HUES6 (cell line): ENCODE data around the gene CHRNA7.

Source experiments
- H3K27ac ChIP-seq: 2 replicates; pipeline ENCODE4 v1.7.0; 2013; ENCODE audit warnings: low read depth, mild to moderate bottlenecking, low read length, inconsistent platforms
- H3K27me3 ChIP-seq: 2 replicates; pipeline ENCODE4 v1.6.1; 2013; ENCODE audit warnings: low read length; ENCODE audit not compliant: control insufficient read depth, insufficient read depth
- H3K36me3 ChIP-seq: 2 replicates; pipeline ENCODE4 v1.6.1; 2013; ENCODE audit warnings: low read length; ENCODE audit not compliant: control insufficient read depth, insufficient read depth
- H3K4me1 ChIP-seq: 2 replicates; pipeline ENCODE4 v1.6.1; 2013; ENCODE audit warnings: low read length; ENCODE audit not compliant: control insufficient read depth, insufficient read depth
- H3K4me3 ChIP-seq: 2 replicates; pipeline ENCODE4 v1.5.1; 2013; ENCODE audit warnings: low read depth, low read length
- H3K9ac ChIP-seq: one replicate; pipeline ENCODE4 v1.6.1; 2013; ENCODE audit warnings: mild to moderate bottlenecking, low read length
- H3K9me3 ChIP-seq: 2 replicates; pipeline ENCODE4 v1.6.1; 2013; ENCODE audit warnings: low read depth, low read length; ENCODE audit not compliant: control insufficient read depth, insufficient read depth

CHRNA7 gene

DNA sequence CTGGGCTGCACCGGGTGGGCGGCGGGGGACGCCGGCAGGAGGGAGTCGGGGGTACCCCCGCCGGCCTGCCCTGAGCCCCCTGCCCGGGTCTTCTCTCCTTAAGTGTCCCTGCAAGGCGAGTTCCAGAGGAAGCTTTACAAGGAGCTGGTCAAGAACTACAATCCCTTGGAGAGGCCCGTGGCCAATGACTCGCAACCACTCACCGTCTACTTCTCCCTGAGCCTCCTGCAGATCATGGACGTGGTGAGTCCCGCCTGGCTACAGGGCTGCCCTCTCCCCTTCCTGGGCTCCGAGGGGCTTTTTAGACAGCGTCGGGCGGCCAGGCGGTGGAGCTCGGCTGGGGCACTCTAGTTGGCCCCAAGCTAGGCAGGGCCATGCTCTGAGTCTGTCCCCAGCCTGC, 480 bp downstream of the CHRNA7 start:
- Histone ChIP-seq H3K9me3 (no peaks in the 10 kb centered on the region), H3K27me3 (peaks cover 38% of the 10 kb centered on the region), H3K4me1 (peaks cover 9% of the 10 kb centered on the region; the same call in 1 of the 2 replicates), H3K27ac (no peak overlapping the region), H3K9ac (peak overlapping the region; percentile 57), H3K4me3 (peak overlapping the region; percentile 75), H3K36me3 (no peaks in the 10 kb centered on the region)

DNA sequence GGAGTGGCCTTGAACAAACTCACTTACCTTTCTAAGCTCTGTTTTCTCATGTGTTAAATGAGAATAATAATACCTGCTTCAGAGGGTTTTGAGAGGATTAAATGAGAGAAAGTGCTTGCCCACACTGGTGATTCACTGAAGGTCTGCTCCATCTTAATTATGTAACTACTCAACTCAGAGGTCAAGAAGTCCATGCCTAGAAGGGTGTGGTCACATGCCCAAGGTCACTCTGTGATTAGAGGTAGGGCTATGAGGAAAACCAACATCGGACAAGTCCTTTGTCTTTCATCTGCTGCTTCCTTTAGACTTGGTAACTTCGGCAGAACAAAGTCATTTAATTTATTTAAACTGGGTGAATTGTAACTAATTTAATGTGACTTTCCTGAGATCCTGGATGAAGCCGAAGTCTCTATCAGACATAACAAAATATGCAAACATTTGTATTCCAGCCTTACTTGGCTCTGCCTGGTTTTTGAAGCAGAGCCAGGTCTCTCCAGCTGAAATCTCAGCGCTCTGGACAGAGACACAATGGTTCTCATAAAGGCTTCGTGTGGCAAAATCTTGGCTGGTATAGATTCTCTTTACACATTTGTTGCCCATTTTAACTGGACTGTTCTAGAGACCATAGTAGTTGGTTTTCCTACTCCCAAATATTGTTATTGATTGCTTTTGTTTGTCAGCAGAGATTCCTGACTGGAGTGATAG, 3.0 kb downstream of the CHRNA7 start:
- H3K9ac ChIP-seq: no peak overlapping the region
- H3K36me3 ChIP-seq: no peaks in the 10 kb centered on the region
- no peak overlapping the region for H3K27ac ChIP-seq
- H3K4me1 ChIP-seq: peaks cover 9% of the 10 kb centered on the region; the same call in 1 of the 2 replicates
- no peaks in the 10 kb centered on the region for H3K9me3 ChIP-seq
- H3K27me3 ChIP-seq: peaks cover 37% of the 10 kb centered on the region
- no peak overlapping the region for H3K4me3 ChIP-seq

DNA sequence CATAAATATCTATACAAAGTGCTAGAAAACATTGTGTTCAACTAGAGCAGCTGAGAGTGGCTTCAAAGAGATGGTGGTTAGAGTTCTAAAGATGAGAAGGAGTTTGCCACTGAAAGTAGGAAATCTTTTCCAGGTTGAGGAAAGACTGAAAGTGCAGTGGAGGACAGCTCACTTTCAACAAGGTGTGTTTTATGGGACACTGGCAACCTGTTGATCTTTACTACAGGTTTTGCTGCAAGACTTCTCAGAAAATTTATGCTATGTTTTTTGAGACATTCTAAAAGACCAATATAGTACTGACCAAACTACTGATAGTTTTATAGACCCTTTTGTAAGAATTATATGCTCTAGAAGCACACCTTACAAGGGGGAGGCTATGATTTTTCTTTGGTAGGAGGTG, 3.8 kb downstream of the CHRNA7 start:
- no peaks in the 10 kb centered on the region for H3K9me3 ChIP-seq
- peaks cover 7% of the 10 kb centered on the region; the same call in 1 of the 2 replicates for H3K4me1 ChIP-seq
- no peak overlapping the region for H3K27ac ChIP-seq
- H3K27me3 ChIP-seq: peaks cover 29% of the 10 kb centered on the region
- H3K9ac ChIP-seq: no peak overlapping the region
- H3K36me3 ChIP-seq: no peaks in the 10 kb centered on the region
- H3K4me3 ChIP-seq: no peak overlapping the region

DNA sequence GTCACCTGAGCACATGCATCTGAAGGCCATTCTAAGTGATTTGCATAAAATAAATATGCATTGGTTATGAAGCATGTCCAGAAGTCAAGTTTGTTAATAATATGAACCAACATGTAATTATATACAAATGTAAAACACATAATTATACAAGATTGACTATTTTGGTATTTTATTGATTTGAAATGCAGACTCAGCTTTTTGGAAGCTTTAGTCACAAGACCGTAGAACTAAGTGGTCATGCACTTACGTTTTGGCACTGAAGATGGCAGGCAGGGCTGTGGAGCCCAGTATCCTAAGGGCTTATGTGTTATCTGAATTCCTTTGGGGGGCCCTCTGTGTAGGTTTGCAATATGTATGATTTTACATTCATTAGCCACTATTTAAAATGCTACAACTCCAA, 5.0 kb downstream of the CHRNA7 start:
- Histone ChIP-seq H3K4me3 (no peak overlapping the region), H3K9me3 (no peaks in the 10 kb centered on the region), H3K27ac (no peak overlapping the region), H3K4me1 (peaks cover 6% of the 10 kb centered on the region; the same call in 1 of the 2 replicates), H3K9ac (no peak overlapping the region), H3K27me3 (peaks cover 19% of the 10 kb centered on the region), H3K36me3 (no peaks in the 10 kb centered on the region)

DNA sequence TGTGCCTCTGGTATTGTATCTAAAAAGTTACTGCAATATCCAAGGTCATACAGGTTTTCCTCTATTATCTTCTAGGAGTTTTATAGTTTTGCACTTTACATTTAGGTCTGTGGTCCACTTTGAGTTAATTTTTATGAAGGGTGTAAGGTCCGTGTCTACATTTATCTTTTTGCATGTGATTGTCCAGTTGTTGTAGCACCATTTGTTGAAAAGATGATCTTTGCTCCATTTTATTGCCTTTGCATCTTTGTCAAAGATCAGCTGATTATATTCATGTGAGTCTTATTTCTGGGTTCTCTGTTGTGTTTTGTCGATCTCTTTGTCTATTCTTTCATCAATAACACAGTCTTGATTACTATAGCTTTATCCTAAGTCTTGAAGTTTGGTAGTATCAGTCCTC, 6.7 kb downstream of the CHRNA7 start:
- H3K9me3 ChIP-seq: no peaks in the 10 kb centered on the region
- H3K27ac ChIP-seq: no peak overlapping the region
- H3K27me3 ChIP-seq: peaks cover 7% of the 10 kb centered on the region
- H3K4me1 ChIP-seq: peaks cover 6% of the 10 kb centered on the region
- no peak overlapping the region for H3K9ac ChIP-seq
- no peak overlapping the region for H3K4me3 ChIP-seq
- H3K36me3 ChIP-seq: no peaks in the 10 kb centered on the region

DNA sequence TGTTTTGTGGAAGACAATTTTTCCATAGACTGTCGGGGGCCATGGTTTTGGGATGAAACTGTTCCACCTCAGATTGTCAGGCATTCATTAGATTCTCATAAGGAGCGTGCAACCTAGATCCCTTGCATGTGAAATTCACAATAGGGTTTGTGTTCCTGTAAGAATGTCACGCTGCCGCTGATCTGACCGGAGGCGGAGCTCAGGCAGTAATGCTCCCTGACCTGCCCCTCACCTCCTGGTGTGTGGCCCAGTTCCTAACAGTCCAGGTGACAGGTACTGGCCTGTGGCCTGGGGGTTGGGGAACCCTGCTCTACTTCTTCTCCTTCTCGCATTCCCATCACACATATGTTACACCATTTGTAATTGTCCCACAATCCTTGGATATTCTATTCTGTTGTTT, 11.0 kb downstream of the CHRNA7 start:
- peaks cover 6% of the 10 kb centered on the region for H3K4me1 ChIP-seq
- no peaks in the 10 kb centered on the region for H3K27me3 ChIP-seq
- H3K4me3 ChIP-seq: no peak overlapping the region
- no peaks in the 10 kb centered on the region for H3K36me3 ChIP-seq
- no peak overlapping the region for H3K9ac ChIP-seq
- no peaks in the 10 kb centered on the region for H3K9me3 ChIP-seq
- no peak overlapping the region for H3K27ac ChIP-seq

DNA sequence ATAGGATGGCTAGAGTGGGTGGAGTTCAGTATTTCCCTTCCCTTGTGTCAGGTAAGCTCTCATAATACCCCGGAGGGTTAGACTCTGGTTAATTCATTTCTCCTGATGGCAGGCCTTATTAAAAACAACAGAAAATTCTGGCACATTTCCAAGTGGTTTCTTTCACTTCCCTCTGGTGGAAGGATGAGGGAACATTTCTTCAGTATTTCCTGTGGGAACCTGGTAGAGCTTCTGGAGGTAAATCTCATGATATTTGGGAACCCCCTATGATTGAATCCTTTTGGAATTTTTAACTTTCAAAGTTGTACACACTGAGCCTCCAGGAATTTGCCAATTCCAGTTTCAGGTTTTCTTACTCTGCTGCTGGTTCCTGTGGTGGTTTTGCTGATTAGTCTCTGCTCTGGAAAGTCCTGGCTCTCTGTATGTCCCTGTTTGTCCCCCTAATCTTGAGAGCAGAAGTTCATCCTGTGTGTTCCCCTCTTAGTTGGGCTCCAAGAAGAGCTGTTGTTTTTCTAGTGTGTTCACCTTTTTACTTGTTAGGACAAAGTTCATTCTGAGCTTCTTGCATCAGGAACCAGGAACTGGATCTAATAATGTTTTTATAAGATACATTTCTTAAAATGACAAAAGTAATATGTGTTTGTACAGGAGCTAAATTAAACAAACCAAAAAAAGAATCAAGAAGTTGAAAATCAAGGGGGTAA, 12.1 kb downstream of the CHRNA7 start:
- Histone ChIP-seq H3K27me3 (no peaks in the 10 kb centered on the region), H3K9ac (no peak overlapping the region), H3K9me3 (no peaks in the 10 kb centered on the region), H3K4me3 (no peak overlapping the region), H3K36me3 (no peaks in the 10 kb centered on the region), H3K27ac (no peak overlapping the region), H3K4me1 (peaks cover 6% of the 10 kb centered on the region)

DNA sequence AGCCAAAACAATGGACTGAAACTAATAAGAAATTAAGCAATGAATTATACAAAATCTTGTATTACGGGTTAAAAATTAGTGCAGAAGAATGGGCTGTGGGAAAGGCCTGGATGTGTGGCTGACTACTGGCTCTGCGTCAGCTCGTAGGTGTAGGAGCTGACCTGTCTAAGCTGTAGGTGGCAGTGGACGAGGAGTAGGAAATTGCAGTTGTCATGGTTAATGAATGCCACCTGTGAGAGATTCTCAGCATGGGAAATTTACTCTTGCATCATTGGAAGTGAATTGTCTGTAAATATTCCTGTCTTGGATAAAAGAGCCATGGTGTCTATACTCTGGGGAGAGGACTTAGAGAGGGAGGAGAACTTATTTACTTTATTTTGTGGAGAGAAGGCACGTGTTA, 23.4 kb downstream of the CHRNA7 start:
- Histone ChIP-seq H3K4me1 (no peaks in the 10 kb centered on the region), H3K9ac (no peak overlapping the region)

DNA sequence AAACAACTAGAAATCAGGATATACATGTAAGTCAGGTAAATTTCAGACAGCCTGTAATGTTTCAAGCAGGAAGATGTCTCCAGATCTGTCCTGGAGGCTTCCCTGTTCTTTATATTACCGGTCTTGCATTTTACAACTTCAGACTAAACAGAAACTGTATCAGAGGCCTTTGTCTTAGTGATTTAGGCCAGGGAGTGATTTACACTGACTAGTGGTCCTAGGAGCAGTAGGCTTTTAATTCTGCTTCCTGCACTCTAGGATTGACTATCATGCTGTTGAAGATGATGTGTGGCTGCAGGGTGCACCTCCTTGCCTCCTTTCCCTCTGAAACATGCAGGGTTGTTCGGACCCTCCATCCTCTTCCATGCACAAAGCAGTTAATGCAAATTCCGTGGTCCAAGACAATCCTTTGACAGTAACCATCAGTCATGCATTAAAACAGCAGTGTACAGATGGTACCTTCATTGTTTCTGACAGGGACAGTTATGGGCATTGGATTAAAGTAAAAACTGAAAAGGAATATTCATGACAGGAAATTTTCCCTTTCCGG, 27.6 kb downstream of the CHRNA7 start:
- H3K4me3 ChIP-seq: no peak overlapping the region
- no peak overlapping the region for H3K27ac ChIP-seq
- no peaks in the 10 kb centered on the region for H3K4me1 ChIP-seq
- no peaks in the 10 kb centered on the region for H3K27me3 ChIP-seq
- H3K9ac ChIP-seq: no peak overlapping the region
- no peaks in the 10 kb centered on the region for H3K36me3 ChIP-seq
- no peaks in the 10 kb centered on the region for H3K9me3 ChIP-seq

More for the DNA sequence above, 23.4 kb downstream of the CHRNA7 start:
- Histone ChIP-seq H3K36me3 (no peaks in the 10 kb centered on the region), H3K4me3 (no peak overlapping the region), H3K27ac (no peak overlapping the region), H3K9me3 (peaks cover 10% of the 10 kb centered on the region), H3K27me3 (no peaks in the 10 kb centered on the region)

DNA sequence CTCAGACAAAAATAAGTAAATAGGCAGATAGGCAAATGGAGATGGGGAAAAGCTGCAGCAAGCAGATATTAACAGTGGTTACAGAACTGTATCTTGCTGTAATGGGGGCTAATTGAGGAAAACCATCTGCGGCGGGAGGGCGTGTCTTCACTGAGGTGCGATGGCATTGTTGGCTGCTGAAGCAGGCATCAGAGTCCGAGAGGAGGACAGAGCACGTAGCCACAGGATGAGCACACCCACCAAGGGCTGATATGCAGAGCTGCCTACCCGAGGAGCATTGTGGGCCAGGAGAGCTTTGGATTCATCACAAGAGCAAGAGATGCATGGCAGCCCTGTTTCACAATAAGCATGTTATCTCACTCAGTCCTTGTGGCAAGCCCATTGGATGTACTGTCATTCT, 30.4 kb downstream of the CHRNA7 start:
- H3K4me1 ChIP-seq: no peaks in the 10 kb centered on the region
- peaks cover 8% of the 10 kb centered on the region for H3K9me3 ChIP-seq
- no peaks in the 10 kb centered on the region for H3K36me3 ChIP-seq
- H3K27ac ChIP-seq: no peak overlapping the region
- H3K4me3 ChIP-seq: no peak overlapping the region
- no peak overlapping the region for H3K9ac ChIP-seq
- no peaks in the 10 kb centered on the region for H3K27me3 ChIP-seq

DNA sequence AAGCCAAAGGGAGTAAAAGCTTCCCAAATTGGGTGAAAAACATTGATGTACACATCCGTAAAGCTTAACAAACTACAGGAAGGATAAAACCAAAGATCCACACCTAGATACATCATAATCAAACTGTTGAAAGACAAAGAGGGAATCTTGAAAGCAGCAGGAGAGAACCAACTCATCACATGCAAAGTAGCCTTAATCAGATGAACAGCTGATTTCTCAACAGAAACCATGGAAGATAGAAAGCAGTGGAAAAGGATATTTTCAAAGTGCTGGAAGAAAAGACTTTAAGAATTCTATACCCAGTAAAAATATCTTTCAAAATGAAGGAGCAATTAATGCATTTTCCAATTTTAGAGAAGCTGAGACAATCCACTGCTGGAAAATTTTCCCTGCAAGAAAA, 36.8 kb downstream of the CHRNA7 start:
- H3K36me3 ChIP-seq: no peaks in the 10 kb centered on the region
- no peaks in the 10 kb centered on the region for H3K4me1 ChIP-seq
- peaks cover 37% of the 10 kb centered on the region for H3K9me3 ChIP-seq
- H3K27ac ChIP-seq: no peak overlapping the region
- H3K27me3 ChIP-seq: no peaks in the 10 kb centered on the region
- H3K4me3 ChIP-seq: no peak overlapping the region
- H3K9ac ChIP-seq: no peak overlapping the region
